CD4-positive, alpha-beta T cell treated with Interleukin-10 for 1 hour (primary cell): ENCODE measurements around the gene CLIP2.
"Not testable (repeated sequence)": the region's sequence is repeated elsewhere in the genome, so short reads cannot be mapped to it uniquely, and the experiment has no call there.

Experiments
- DNase-seq: peaks from one replicate; pipeline ENCODE4 v3.0.0-alpha.2; 2020

CLIP2 gene

DNA sequence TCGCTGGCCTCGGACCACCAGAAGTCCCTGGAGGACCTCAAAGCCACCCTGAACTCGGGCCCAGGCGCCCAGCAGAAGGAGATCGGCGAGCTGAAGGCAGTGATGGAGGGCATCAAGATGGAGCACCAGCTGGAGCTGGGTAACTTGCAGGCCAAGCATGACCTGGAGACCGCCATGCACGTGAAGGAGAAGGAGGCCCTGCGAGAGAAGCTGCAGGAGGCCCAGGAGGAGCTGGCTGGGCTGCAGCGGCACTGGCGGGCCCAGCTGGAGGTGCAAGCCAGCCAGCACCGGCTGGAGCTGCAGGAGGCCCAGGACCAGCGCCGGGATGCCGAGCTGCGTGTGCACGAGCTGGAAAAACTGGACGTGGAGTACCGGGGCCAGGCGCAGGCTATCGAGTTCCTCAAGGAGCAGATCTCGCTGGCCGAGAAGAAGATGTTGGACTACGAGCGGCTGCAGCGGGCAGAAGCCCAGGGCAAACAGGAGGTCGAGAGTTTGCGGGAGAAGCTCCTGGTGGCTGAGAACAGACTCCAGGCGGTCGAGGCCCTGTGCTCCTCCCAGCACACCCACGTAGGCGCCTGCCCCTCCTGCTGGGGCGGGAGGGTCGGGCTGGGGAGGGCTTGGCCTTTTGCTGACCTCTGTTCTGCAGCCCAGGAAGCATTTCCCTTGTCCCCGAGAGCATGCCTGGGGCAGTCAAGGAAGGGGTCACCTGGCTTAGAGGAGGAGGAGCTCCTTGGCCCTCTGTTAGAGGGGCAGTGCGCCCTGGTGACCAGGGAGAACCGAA lies 87.2 kb downstream of the CLIP2 start:
- no peak for DNase-seq

DNA sequence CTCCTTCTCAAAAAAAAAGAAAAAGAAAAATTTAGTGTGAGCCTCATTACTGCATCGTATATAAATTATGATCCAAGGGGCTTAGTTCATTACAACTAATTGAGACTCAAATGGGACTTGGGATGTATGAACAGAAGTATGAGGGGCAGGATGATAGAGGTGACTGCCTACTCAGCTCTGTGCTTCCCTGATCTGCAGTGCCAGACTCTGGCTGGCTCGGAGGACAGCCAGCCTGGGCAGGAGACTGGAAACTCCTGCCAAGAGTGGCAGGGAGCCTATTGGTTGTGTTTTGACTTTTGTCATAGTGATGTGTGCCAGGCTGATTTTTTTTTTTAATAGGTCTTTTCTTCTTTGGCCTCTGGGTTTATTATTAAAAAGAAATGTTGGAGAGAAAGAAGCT lies 90.7 kb downstream of the CLIP2 start:
- no peak for DNase-seq

DNA sequence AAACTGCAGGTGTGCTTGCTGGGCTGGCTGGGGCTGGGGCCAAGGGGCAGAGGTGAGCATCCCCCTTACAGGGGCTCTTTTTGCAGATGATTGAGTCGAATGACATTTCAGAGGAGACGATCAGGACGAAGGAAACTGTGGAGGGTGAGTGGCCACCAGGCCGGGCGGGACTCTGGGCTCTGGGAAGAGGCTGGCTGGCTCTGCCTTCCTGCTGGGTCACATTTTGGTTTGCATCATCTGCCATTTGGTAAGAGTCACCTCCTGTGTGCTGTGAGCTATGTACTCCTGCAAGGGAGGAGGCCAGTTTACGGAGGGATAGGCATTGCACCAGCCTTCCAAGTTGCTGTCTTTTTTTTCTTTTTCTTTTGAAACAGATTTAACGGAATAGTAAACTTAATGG lies 91.5 kb downstream of the CLIP2 start:
- DNase-seq: no peak

DNA sequence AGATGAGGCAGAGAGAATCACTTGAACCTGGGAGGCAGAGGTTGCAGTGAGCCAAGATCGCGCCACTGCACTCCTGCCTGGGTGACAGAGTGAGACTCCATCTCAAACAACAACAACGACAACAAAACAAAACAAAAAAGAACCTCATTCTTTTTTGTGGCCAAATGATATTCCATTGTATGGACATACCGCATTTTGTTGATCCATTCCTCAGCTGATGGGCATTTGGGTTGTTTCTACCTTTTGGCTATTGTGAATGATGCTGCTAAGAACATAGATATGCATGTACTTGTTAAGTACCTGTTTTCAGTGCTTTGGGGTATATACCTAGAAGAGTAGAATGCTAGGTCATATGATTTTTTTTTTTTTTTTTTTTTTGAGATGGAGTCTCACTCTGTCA lies 94.9 kb downstream of the CLIP2 start:
- not testable (repeated sequence) for DNase-seq

DNA sequence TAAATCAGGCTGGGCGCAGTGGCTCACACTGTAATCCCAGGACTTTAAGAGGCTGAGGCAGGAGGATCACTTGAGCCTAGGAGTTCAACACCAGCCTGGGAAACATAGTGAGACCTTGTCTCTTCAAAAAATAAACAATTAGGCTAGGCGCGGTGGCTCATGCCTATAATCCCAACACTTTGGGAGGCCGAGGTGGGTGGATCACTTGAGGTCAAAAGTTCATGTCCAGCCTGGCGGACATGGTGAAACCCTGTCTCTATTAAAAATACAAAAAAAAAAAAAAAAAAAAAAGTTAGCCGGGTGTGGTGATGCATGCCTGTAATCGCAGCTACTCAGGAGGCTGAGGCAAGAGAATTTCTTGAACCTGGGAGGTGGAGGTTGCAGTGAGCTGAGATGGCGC lies 95.6 kb downstream of the CLIP2 start:
- not testable (repeated sequence) for DNase-seq

DNA sequence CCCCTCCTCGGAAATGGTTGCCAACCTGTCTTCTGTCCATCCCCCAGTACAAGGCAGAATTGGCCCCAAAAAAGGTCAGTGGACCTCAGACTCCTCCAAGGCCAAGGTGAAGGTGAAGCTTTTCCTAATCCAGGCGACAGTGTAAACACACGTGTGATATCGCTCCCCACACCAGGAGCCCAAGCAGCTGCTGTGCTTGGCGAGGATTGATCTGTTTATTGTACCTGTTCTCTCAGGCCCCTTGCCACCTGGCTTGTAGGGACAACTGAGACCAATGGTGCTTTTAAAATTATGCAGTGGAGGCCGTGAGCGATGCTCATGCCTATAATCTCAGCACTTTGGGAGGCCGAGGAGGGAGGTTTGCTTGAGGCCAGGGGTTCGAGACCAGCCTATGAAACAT lies 98.4 kb downstream of the CLIP2 start:
- DNase-seq: no peak

DNA sequence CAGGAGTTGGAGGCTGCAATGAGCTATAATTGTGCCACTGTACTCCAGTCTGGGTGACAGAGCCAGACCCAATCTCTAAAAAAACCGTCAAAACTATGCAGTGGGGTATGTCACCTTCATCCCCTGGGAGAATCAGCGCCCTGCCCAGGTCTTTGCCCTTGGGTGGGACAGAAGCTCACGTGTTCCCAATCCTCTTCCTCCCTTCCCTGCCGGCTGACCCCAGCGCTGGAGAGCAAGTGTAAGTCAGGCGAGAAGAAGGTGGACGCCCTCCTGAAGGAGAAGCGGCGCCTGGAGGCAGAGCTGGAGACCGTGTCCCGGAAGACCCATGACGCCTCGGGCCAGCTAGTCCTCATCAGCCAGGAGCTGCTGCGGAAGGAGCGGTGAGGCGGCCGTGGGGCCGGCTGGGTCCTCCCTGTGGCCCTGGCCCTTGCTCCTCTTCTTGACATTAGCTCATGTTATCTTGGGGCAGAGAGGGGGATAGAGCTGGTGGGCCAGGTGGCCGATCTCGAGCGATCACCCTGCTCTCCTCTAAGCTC lies 99.7 kb downstream of the CLIP2 start:
- DNase-seq: no peak

DNA sequence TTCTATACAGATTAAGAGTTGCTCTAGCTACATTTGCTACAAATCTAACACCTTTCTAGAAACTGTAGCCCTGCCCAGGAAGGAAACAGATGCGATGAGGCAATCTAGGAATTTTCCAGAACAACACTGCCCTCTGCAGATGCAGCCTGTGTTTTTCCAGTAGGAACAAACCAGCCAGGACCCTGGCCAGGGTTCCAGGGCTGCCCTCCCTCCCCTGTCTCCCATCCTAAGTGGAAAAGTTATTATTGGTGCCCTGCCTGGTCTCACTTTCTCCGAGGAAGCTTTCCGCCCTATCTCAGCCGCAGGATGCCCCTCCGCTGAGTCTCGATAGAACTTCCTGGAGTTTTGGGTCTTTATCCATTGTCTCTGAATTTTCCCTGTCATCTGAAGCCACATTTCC lies 104.5 kb downstream of the CLIP2 start:
- not testable (repeated sequence) for DNase-seq

DNA sequence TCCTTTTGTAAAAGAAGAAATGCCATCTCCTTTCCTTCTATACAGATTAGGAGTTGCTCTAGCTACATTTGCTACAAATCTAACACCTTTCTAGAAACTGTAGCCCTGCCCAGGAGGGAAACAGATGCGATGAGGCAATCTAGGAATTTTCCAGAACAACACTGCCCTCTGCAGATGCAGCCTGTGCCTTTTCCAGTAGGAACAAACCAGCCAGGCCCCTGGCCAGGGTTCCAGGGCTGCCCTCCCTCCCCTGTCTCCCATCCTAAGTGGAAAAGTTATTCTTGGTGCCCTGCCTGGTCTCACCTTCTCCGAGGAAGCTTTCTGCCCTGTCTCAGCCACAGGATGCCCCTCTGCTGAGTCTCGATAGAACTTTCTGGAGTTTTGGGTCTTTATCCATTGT lies 105.4 kb downstream of the CLIP2 start:
- not testable (repeated sequence) for DNase-seq

DNA sequence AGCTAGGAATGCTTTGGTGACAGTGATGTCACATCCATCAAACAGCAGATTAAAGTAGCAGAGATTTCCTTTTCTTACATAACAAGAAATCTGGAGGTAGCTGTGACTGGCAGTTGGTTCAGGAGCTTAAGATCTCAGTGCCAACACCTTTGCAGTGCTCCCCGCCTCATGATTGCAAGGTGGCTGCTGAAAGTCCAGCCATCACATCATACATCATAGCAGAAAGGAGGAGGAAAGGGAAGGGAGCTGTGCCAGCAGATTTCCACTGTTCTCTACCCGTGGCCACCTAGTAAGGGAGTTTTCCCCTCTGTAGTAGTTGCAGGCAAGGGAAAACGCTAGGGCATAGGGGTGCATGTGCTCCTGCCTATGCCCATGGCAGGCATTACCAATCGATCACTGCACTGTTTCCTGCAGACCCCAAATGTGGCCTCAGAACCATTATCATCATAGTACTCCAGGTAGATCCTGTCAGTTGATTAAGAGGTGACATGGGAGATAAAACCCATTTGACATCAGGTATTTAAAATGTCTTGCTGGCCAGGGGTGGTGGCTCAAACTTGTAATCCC lies 106.6 kb downstream of the CLIP2 start:
- DNase-seq: no peak

DNA sequence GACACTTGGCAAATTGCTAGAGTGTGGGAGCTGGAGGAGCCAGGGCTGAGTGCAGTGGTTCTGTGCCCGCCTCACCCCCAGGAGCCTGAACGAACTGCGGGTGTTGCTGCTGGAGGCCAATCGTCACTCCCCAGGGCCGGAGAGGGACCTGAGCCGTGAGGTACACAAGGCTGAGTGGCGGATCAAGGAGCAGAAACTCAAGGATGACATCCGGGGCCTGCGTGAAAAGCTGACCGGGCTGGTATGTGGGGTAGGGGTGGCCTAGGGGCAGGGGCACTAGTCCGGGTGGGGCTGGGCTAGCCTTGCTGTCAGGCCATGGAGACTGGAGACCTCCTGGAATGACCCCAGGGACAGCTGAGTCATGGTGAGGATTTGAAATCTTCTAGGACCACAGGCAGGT lies 107.8 kb downstream of the CLIP2 start:
- no peak for DNase-seq

DNA sequence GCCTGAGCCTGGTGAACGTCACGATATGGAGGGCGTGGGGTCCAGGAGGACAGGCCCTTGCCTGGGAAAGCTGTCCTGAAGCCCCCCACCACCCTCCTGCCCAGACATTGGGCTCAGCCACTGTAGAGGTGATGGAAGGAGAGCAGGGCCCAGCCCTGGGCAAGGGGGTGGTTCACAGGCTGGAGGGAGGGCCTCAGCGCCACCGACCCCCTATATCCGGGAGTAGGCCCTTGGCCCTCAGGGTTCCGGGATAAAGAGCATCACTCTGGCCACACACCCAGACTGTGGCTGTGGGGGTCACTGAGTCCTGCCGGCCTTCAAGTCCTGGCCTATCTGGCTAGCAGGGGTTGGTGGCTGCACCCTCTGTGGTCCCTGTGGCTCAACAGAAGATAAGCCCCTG lies 109.2 kb downstream of the CLIP2 start:
- no peak for DNase-seq

DNA sequence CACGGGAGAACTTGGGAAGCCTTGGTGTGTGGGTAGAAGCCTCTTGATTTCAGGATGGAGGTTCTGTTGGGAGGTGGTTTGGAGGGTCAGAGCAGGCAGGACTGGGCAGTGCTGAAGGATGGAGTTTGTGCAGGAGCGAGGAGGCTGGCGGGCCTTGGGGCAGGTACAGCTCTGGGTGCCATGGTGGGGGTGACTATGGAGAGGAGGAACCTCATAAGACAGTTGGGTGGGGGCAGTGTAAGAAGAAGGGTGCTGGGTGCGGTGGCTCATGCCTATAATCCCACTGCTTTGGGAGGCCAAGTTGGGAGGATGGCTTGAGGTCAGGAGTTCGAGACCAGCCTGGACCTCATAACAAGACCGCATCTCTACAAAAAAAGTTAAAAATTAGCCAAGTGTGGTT lies 109.8 kb downstream of the CLIP2 start:
- no peak for DNase-seq

DNA sequence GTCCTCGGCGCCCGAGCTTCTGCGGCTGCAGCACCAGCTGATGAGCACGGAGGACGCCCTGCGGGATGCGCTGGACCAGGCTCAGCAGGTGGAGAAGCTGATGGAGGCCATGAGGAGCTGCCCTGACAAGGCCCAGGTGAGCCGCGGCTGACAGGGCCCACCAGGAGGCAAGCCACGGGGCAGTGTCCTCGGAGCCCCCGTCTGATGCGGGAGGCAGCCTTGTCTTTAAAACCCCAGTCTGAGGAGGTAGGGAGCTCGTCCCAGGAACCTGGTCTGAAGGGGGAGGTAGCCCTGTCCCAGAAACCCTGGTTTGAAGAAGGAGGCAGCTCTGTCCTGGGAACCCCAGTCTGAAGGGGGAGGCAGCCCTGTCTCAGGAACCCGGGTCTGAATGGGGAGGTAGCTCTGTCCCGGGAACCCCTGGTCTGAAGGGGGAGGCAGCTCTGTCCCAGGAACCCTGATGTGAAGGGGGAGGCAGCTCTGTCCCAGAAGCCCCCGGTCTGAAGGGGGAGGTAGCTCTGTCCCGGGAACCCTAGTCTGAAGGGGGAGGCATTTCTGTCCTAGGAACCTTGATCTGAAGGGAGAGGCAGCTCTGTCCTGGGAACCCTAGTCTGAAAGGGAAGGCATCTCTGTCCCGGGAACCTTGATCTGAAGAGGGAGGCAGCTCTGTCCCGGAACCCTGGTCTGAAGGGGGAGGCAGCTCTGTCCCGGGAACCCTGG lies 111.4 kb downstream of the CLIP2 start:
- no peak for DNase-seq

DNA sequence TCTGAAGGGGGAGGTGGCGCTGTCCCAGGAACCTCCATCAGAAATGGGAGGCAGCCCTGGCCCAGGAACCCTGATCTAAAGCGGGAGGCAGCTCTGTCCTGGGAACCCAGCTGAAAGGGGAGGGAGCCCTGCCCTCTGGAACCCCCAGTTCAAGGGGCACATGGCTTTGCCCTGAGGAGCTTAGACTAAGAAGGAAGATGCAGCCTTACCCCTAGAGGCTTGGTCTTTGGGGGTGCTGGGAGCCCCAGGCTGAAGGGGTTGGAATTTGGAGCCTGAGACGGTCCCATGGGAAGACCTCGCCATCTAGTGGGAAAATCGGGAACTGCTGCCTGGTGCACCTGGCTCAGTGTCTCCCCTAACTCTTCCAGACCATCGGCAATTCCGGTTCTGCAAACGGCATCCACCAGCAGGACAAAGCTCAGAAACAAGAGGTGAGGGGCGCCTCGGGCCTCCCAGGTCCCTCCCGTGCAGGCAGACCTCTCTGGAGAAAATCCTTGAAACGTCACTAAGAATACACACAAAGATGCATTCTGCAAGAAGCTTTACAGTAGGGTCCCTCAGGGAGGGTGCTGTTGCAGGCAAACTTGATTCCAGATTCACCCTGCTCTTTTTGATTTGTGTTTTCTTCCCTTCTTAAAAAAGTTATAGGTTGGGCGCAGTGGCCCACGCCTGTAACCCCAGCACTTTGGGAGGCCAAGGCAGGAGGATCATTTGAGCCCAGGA lies 112.1 kb downstream of the CLIP2 start:
- peak; percentile 74 for DNase-seq

DNA sequence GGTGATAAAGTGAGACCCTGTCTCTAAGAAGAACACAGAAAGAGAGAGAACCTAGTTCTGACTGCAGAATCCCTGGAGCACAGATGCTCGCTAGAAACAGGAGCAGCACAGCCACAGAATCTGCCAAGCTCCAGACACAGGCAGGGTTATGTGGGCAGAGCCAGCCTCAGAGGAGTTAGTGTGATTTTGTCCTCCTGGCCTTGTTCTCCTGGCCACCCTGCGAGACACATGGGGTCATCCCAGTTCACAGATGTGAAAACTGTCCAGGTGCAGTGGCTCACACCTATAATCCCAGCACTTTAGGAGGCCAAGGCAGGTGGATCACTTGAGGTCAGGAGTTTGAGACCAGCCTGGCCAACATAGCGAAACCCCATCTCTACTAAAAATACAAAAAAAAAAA lies 113.5 kb downstream of the CLIP2 start:
- DNase-seq: not testable (repeated sequence)

DNA sequence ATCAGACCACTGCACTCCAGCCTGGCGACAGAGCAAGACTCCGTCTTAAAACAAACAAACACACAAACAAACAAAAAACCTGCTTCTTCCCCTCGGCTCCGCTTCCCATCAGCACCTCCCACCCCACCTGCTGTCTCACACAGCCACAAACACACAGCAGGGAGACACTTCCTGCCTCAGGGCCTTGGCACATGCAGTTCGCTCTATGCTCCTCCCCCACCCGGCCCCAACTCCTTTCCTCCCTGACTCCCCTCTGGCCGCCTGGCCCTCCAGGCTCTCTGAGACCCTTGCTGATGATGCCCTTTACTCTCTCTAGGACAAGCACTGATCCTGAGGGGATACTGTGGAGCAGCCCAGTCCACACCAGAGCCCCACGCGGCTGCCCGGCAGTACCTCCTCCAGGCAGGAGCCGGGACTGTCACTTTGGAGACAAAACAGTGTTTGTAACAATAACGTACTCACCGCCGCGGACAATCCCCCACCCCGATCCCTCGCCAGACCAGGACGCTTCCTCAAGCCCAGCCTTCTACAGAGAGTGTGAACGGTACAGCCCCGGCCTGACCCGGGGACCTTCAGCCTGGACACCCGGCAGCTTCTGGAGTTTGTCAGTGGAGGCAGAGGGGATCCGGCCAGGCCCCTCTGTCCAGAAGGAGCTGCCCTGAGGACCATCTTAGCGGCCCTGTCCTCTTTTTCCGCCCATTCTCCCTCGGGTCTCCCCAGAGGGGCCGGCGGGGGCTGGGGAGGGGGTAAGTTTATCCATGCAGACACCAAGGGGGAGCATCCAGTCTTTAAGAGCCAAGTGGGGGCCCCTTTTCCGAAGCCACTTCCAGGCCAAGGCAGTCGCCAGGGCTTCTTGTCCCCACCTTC lies 114.5 kb downstream of the CLIP2 start:
- DNase-seq: no peak

DNA sequence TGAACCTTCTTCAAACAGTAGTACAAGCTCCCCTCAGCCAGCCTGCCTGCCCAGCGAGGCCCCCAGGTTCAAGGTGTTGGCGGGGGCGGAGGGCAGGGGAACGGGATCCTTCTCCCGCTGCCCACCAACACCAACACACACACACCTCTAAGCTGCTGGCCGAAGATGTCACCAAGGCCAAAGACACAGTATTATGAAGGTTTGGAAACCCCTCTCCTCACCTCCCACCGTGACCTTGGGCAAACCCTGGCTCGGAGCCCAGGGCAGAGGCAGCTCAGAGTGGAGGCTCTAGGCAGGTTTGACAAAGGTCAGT lies 115.1 kb downstream of the CLIP2 start:
- DNase-seq: no peak

DNA sequence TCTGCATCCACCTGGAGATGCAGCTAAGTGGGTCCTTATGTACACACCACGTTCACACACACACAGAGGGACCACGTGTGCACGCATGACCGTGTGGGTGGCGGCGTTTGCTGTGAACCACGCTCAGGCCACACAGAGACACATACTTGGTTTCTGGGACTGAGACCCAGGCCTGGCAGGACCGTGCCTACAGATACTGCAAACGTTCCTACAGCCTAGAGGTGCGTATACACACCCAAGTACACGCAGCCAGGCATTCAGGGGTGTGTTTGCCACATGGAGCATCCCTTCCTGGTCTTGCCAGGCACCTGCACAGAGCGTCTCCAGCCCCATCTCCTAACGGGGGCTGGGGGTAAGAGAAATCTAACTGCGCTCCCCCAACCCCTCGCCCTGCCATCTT lies 115.5 kb downstream of the CLIP2 start:
- no peak for DNase-seq

DNA sequence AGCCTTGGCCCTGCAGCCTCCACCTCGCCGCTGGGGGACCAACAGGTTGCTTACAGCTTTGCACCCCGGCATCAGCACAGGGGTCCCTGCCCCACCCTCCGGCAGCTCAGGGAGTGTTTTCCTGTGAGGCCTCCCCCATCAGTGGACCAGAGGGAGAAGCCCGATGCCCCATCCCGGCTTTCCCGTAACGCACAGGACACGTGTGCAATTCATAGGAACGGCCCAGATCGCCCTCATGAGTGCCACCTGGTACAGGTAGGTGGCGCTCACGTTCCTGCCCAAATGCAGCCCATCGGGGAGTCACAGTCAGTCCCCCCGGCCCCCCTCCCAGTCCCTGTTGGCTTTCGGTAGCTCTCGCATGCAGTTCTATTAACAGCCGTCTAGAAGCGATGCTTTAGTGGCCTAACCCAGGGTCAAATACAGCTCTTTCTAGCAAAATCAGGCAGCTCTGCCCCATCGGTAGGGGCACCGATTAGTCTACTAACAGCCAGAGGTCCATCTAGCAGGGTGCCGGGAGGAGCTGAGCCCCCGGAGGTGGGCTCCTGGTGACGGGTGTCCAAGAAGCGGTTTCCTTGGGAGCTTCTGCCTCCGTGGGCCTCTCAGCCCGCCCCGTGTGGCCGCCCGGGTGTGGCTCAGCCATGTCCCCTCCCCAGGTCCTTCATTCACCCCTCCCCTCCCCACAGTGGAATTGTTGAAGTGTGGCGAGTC lies 116.1 kb downstream of the CLIP2 start:
- no peak for DNase-seq

DNA sequence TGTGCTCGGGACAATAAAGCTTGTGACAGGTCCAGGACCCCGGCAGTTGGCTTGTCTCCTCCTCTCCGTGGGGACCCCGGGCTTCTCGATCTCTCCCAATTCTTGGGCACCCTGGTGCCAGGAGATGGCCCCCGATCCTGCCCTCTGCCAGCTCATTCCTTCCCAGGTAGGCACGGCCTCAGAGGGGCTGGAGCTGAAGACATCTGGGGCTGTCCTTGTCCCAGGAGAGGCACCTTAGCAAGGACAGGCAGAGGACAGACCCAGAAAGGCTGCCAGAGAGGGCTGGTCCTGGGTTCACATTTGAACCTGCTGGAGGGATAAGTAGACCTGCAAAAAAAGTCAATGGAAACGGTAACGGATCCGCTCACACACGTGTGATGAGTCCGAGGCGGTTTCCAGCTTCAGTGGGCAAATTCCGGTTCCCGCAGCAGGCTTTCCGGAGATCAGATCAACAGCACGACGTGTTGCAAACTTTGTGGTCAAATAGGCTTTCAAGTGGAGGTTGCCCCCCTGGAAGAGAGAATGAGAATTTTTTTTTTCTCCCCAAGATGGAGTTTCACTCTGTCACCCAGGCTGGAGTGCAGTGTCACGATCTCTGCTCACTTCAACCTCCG lies 116.8 kb downstream of the CLIP2 start:
- DNase-seq: no peak
